ENCODE results near the gene TRAF1.
A peak's percentile ranks its signal among the peaks of the same experiment; 100 is the strongest.

Gene TRAF1

DNA sequence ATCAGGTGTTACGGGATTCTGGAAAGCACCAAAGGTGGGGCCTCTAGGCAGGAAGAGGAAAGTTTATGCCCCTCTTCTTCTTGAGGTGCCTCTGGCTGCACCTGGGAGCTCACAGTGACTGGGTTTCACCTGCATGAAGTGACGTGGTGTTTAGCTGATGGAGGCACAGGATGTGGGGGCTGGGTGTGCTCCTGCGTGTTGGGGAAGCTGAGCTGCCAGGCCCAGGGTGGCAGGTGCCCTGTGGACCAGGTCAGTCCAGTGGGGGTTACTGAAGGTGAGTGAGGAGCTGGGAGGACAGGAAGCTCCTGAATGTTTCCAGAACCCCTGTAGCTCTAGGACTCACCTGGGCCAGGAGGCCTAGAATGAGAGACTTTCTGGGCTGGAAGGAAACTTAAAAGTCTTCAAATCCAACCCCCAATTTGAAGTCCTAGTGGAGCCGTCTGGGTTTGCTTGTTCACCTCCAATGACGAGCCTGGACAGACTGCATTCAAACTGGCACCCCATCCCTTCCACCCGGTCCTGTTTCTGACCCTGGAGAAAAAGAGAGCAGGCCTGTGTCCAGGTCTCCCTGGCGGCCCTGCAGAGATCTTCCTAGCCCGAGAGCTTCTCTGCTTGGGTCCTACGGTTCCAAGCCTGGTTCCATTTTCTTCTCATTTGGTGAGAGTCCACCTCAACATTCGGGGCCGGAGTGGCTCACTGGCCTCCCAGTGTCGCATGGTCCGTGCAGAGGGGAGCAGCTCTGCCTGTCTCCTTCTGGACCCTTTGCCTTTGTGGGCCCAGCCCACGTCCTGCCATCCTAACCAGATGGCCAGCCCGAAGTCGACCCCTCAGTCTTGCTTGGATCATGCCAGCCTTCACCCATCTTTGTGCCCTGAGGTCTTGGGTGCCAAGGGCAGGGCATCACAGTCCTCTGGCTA, 22.3 kb downstream of the TRAF1 start:
- DNase-seq: peak; percentile 84

DNA sequence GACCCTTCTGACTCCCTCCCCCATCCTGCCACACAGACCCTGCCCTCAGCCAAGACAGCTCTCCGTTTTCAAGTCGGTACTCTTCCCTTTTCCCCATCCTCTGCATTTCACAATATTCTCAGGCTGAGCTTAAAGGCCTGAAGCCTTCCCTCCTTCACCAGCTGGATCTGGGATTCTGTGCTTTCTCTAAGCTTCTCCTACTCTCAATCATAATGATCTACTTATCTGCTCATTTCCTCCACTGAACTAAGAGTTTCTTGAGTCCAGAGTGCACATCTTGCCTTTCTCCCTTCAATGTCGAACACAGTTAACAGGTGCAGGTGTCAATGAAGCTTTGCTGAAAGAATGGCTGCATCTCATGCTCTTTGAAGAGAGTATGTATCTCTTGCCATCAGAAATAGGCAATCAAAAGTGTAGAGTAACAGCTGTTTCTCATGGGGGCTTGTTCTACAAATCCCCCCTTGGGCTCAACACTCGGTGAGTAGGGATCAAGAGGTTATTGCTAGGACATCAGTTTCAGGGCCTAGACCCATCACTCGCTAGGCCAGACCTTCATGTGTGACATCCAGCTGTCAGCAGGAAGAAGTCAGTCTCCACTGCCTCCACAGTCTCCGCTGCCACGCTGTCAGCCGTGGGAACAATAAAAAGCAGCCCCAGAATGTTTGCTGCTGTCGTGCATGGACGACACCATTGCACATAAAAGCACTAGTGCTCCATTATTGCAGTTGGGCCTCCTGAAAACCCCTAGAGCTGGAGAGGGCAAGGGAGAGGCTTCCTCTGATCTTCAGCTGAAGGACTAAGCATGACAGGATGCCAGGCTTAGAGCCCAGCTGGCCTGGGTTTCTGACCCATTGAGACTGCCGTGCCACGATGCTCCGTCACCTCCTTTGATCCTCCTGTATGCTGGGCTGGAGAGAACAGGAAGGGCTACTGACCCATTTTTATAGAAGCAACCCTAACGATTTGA, 23.7 kb downstream of the TRAF1 start:
- peak; percentile 69 for DNase-seq

DNA sequence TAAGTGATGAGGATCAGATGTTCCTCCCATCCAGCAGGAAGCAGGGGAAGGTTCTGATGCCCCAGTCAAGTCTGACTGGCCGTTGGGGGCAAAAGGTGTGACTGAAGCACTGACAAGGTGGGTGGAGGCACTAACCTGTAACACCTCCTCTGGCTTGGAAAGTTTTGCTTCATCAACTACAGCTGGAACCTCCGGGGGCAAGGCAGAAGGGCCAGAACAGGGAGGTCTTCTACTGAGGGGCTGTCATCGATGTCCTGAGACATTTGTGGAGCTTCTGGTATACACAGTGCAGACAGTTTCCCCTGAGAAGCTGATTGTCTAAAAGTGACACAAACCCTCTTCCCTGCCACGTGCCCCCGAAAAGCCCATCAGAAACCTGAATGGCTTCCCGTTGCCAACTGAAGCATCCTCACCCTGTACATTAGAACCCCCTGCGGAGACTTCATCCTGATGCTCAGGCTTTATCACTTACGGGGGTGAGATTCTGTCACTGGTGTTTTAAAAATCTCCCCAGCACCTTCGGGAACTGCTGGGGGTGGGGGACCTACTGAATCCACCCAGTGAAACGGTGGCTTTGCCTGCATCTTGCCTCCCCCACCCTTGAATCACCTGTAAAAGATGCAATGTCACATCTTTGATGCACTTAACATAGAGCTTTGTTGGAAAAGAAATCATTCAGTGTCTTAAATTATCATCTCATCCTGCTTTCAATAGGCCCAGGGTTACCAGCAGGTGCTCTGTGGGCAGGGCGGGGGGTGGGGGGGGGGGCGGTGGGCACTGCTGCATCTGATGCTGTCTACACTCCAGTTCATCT, 24.6 kb downstream of the TRAF1 start:
- peak; percentile 69 for DNase-seq

- no peak for DNase-seq
These were observed 25.8 kb downstream of the TRAF1 start for GRCh38 chr9:120900824-120901223.

GRCh38 chr9:120899490-120900068, 27.0 kb downstream of the TRAF1 start:
- DNase-seq: no peak

DNA sequence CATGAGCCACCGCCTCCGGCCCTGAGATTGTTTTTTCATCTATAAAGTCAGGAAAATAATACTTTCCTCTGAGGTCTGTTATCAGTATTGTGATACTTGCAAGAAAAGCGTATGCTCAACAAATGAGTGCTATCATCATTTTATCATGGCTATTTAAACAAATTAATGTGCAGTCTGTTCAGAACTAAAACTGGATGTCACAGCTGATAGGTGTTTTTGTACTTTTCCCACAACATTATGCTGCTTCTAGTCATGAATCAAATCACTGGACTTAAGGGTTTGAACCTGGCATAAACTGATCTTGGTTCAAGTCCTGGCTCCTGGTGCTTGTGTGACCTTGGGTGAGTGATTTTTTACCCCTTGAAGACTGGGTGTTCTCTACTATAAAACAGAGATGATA, 28.2 kb downstream of the TRAF1 start:
- DNase-seq: no peak

DNA sequence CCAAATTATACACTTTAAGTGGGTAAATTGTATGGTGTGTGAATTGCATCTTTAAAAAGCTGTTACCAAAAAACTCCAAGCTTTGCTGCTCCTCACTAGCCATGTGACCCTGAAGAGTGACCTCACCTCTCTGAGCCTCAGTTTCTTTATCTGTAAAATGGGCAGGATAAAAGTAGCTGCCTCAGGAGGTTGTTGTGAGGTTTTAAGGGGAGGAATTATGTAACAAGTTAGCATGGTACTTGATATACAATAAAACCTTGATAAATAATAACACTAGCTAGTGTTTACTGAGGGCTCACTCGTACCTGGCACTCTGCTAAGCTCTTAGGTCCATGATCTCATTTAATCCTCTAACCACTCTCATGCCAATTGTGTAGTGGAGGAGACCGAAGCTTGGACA, 30.6 kb downstream of the TRAF1 start:
- peak; percentile 31 for DNase-seq

- peak; percentile 59 for DNase-seq
These were observed 32.1 kb downstream of the TRAF1 start for GRCh38 chr9:120894321-120895148.

DNA sequence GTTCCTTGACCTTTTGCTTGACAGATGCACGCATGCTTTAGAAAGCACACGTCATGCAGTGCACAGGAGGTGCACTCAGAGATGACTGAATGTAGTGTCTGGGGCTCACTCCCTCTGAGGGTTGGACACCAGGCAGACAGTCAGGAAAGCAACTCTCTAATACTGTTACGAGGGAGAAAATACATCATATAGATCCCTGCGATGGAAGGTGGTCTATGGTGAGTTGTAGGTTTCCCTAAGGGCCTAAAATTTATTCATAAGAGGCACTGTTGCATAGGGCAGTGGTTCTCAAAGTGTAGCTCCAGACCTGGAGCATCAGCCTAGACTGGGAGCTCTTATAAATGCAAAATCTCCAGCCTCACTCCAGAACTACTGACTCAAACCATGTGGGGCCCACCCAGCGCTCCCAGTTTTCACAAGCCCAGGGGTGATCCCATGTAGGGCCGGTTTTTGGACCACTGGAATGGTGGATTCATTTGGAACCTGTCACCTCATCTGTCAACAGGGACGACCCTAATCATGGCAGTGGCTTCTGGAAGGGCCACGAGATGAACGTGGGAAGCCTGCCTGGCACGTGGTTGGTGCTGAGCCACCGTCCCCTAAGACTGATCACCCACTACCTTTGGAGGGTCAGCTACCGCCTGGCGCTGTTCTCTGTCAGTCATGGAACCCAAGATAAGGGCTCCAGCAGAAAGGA, 32.8 kb downstream of the TRAF1 start:
- DNase-seq: no peak

GRCh38 chr9:120892748-120893610, 33.6 kb downstream of the TRAF1 start:
- DNase-seq: peak; percentile 72

DNA sequence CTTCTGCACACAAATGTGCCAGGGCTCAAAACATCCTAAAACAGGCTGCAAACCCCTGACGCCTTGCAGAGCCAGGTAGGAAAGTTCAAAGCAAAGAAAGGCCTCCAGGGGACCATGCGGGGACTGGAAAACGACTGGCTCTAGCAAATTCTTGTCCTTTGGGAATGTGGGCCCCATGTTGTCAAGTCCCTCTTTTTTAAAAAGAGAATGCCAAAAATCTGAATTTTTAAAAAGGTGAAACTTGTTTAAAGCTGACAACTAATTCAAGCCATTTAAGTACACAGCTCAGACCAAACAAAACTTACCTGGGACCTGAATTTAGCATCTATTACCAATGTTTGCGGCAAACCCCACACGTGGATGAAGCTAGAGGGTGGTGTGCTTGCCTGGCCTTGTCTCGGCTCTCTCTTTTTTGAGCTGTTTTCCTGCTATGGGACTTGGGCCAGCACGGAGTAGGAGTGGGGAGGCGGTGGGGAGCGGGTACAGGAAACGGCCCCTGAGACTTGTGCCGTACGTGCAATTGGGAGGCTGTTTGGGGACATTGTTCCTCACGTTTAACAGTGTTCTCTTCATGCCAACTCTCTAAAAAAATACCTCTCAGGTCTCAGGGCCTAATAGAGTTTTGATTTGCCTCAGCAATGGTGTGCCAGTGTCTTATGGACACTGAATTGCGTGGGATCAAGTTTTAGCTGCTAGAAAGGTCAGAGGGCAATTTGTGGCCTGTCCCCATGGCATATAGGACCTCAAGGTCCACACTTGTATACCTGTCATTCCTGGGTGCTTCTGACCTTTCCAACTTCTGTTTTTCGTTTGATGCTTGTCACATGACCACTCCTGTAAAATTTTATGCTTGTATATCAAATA, 34.5 kb downstream of the TRAF1 start:
- no peak for DNase-seq

DNA sequence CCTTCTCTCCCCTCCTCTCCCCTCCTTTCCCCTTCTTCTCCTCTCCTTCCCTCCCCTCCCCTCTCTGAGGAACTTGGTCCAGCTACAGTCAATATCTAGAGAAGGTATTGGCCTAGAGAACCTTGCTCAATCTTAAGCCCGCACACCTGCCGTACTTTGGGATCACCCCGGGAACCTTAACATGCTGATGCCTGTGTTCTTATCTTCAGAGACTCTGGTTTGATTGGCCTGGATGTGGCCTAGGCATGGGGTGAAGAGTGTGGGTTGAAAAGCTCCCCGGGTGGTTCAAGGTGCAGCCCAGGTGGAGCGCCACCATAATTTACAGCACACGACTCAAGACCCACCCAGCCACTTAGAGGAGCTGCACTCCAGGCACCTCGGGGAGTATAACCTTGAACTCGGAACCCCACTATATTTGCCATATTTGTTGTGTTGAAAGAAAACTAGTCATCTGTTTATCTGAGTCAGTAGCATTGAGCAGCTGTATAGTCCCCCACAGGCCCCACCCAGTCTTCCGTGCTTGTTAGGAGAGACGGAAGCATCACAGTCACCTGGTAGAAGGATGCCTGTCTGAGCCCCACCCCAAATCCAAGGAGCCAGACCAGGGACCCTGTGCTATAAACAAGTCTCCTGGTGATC, 35.2 kb downstream of the TRAF1 start:
- DNase-seq: no peak

DNA sequence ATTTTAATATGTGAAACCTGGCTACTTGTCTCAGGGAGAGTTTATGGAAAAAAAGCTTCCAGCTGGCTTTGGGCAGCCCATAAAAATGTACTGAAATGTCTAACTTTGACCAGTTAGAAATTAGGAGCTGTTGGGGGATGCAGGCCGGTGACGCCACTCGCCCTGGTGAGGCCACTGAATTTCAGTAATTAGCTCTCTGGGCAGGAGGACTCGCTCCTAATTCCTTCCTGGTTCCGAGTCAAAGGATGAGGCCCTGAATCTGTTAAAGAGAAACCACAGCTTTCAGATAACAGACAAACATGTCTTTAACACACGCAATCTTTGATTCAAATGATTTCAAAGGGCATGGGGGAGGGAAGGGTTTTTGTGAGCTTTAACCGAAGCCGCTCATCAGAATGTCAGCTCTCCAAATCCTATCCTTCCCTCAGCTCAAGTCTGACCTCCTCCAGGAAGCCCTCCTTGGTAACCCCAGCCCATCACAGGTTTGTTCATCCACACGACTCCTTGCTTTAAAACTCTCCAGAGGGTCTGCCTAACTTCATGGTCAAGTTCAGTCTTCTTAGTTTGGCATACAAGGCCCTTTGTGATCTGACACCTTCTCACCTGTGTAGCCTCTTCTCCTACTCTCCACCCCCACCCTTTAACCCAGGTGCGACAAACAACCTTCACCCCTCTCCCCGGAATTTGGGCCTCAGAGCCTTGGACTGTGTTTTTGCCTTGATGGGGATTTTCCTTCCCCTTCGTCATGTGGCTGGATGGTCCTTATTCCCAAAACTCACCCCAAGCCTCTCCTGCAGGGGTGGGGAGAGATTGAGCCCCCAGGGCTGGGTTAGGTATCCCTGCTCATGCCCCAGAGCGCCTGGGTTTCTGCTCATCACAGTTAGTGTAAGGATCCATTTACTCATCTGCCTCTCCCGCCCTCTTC, 36.0 kb downstream of the TRAF1 start:
- DNase-seq: peak; percentile 41

GRCh38 chr9:120889606-120890271, 36.9 kb downstream of the TRAF1 start:
- DNase-seq: peak; percentile 73

- no peak for DNase-seq
These were observed 38.0 kb downstream of the TRAF1 start for GRCh38 chr9:120888626-120889025.

GRCh38 chr9:120886490-120886967, 40.1 kb downstream of the TRAF1 start:
- no peak for DNase-seq

All from DMS53 (cell line).